ENCODE measurements around the gene SRSF2.

DNA sequence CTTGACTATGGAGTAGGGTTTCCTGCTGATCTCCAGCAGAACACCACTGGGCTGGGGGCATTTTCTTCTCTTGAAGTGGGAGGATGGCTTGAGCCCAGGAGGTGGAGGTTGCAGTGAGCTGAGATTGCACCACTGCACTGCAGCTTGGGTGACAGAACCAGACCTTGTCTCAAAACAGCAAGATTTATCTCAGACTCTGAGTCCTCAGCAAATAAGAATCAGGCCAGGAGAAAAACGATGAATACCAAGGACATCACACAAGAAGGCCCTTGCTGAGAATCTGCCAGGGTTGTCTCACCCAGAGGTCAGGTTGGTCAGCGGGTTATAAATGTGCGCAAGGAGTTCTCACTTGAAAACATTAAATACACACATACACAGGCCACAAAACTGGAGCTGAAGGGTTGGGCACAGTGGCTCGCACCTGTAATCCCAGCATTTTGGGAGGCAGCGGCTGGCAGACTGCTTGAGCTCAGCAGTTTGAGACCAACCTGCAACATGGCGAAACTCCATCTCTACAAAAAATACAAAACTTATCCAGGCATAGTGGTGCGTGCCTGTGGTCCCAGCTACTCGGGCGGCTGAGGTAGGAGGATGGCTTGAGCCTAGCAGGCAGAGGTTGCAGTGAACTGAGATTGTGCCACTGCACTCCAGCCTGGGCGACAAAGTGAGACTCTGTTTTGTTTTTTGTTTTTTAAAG is 34.0 kb downstream of the SRSF2 start:
- TF ChIP-seq, protein P1, sequence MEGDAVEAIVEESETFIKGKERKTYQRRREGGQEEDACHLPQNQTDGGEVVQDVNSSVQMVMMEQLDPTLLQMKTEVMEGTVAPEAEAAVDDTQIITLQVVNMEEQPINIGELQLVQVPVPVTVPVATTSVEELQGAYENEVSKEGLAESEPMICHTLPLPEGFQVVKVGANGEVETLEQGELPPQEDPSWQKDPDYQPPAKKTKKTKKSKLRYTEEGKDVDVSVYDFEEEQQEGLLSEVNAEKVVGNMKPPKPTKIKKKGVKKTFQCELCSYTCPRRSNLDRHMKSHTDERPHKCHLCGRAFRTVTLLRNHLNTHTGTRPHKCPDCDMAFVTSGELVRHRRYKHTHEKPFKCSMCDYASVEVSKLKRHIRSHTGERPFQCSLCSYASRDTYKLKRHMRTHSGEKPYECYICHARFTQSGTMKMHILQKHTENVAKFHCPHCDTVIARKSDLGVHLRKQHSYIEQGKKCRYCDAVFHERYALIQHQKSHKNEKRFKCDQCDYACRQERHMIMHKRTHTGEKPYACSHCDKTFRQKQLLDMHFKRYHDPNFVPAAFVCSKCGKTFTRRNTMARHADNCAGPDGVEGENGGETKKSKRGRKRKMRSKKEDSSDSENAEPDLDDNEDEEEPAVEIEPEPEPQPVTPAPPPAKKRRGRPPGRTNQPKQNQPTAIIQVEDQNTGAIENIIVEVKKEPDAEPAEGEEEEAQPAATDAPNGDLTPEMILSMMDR (IDR thresholded peaks at IDR 0.05; ENCODE audit: borderline replicate concordance, extremely low read depth, low read length, poor library complexity, severe bottlenecking), result no peak
- TF ChIP-seq EZH2 (IDR thresholded peaks at IDR 0.05; ENCODE audit: borderline replicate concordance, low read depth, low read length, severe bottlenecking), result no peak

Measured in DND-41 (cell line).